ENCODE data around the gene EXOSC9.
A peak's percentile ranks its signal among the peaks of the same experiment; 100 is the strongest.

Gene EXOSC9

DNA sequence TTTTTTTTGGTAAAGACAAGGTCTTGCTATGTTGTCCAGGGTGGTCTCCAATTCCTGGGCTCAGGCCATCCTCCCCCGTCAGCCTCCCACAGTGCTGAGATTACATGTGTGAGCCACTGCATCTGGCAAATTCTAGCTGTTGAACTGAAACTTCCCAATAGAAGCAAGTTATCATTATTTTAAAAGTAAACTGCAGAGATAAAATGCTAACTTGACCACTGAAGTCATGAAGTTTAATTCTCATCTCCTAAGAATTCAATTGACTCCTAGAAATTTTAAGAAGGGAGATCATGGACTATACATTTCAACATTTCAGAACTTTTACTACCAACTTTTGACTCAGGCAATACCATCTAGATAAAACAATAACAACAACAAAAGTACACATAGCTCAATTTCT is 11.7 kb upstream of the EXOSC9 start:
- DNase-seq (ENCODE audit: low spot score), result no peak

DNA sequence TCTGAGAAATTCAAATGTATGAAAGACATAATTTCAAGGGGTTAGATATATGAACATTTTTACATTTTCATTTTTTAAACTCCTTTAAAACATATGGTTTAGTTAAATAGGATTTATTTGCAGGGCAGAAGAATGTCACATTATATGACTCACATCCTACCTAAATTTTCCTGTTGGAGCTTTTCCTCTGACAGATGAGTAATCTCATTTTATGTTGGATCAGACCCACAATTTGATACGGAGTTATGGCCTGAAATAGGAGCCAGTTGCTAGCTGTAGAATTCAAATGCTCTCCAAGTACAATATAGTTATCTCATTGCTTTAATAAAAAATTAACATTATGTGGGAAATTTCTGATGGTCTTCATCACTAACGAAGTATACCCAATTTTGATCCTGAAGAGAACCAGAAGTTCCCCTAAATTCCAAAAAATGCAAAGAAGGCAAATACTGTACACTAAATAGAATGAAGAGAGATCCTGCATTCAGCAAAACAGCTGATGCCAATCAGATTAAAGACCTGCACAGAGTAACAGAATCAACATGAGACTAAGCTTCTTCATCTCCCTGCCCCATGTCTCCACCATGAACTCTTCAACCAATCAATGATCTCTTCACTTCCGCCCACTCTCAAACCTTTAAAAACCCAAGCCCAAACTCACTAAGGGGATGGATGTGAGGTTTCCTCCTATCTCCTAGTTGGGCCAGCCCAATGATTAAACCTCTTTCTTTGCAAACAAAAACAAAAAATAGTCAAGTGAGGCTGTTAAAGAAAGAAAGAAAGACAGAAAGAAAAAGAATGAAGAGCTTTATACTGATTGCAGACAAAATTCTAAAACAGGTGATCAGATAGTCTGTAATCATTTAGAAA is 10.9 kb upstream of the EXOSC9 start:
- DNase-seq (ENCODE audit: low spot score), result no peak

DNA sequence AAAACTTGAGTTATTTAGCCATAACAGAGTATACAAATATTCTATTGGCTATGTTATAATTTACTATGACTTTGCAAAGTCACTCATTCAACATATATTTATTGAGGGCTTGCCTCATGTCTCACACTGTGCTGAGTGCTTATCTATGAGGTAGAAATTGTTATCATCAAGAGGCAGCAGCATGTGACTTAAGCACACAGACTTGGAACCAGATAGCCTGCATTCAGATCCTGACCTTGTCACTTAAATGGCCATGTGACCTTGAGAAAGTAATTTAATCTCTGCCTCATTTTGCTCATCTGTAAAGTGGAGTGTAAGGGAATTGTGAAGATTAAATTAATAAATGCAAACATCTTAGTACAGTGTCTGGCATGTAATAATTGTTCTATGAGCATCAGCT is 10.1 kb upstream of the EXOSC9 start:
- DNase-seq (ENCODE audit: low spot score), result no peak

DNA sequence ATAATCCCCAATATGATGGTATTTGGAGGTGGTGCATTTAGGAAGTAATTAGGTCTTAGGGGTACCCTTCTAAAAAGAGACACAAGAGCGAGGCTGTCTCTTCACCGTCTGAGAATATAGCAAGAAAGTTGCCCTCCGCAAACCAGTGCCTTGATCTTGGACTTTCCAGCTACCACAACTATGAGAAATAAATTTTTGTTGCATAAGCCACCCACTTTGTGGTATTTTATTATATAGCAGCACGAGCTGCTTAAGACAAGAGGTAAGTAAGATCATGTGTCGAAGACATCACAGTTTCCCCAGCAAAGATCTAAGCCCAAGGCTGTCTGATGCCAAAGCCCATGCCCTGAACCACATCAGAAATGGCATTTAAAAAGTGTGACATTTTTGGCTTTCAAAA is 9.6 kb upstream of the EXOSC9 start:
- no peak for DNase-seq (ENCODE audit: low spot score)

DNA sequence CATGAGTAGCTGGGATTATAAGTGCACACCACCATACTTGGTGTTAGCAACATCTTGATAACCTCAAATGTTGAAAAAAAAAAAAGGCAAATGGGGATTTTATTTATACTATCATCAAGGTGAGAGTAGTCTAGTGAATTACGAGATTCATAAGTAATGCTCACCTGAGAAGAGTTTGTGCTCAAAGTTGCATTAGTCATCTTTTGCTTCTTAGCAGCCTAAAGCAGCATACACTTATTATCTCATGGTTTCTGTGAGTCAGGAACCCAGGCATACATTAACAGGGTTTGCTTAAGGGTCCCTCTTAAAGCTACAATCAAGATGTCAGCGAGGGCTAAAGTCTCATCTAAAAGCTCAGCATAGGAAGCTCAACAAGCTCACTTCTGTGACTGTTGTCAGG is 8.2 kb upstream of the EXOSC9 start:
- no peak for DNase-seq (ENCODE audit: low spot score)

DNA sequence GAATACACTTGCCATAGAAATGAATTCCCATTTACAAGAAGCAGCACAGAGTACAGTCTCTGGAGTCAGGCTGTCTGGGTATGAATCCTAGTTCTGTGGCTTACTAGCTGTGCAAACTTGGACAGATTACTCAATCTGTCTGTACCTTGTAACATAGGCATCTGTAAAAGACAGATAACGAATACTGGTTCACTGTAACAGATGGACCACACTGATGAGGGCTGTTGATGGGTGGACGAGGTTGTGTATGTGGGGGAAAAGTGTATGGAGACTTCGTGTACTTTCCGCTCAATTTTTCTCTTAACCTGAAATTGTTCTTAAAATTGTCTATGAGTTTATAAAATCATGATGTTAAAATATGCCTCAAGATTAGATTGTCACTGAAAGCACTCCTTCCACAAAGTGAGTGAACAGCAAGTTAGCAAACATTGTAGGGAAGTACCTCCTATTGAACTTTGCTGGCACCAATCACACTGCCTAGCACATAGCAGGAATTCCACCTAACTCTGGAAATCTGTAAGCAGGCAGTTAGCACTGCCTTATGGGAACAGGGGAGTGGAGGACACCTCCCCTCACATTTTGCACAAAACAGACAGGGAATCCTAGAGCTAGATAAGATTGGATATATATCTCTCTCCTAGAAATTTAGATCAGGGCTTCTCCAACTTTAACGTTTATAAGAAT is 6.5 kb upstream of the EXOSC9 start:
- no peak for DNase-seq (ENCODE audit: low spot score)

DNA sequence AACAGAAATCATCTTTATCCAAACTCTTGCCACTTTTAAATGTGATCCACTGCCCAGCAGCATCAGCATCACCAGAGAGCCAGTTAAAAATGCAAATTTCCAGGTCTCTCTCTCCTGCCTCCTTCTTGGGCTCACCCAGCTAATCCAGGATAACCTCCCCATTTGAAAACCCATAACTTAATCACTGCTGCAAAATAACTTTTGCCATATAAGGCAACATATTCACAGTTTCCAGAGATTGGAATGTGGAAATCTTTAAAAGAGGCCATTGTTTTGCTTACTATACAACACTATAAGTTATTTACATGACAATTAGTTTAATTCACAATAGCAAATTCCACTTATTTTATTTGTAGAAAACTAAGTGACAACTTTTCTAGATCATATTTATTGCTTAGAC is 4.8 kb upstream of the EXOSC9 start:
- DNase-seq (ENCODE audit: low spot score), result no peak

DNA sequence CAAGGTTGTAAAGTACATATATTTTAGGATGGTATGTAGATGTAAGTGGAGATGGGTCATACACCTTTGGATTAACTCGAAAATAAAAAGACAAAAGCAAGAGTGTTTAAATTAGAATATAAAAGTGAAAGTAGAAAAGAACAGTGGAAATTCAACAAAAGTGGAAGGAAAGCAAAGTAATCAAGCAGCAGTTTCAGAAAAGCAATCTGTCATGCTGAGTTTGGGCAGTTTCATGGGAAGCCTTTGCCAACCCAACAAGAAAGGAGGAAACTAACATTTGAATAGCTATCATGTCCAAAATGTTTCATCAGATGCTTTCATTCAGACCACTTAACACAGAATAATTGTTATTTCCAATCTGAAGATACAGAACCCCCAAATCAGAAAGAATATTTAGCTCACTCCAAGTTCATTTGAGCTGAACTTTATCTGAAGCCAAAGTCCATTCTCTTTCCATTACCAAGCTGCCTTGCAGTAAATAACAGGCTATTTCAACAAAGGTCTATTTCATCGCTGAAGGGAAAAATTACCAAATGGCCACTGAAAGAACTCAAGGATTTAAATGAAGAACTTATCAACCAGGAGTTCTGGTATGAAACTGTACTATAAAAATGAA is 1.8 kb upstream of the EXOSC9 start:
- DNase-seq (ENCODE audit: low spot score), result no peak

DNA sequence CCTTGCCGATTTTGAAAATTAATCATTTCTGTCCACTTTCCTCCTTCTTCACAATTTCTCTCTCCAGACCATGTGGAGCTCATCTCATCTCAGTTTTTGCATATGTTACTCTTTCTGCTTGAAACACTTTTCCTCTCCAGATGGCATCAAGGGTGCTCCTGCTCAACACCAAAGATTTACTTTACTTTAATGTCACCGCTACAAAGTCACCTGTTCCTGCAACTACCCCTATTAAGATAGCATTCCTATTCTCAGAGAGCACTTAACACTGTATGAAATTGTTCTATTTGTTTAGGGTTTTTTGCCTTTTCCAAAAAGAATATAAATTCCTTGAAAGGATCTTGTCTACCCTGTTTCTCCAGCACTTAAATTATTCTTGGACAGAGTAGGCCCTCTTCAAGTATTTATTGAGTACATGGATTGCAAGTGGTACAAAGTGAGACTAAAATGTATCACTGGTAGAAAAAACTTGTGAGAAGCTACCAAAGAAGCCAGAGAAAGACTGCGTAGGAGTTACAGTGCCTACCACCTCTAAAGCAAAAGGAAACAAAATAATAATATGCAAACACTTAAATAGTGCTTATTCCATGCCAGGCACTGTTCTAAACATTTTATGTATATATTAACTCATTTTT is 1.1 kb upstream of the EXOSC9 start:
- DNase-seq (ENCODE audit: low spot score), result no peak

DNA sequence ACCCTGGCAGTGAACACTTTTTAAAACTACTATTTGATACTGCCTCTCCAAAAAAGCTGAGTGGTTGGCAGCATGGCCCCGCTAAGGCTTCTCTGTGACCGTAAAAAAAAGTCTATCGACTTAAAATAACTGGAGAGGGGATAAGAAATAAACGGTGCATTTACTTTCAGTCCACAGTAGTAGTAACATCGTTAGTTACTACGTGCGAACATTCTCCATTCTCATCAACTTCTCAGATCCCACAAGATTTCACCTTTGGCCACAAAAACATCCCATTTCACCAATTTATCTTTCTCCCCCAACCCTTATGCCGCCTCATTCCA is 524 bp upstream of the EXOSC9 start:
- DNase-seq (ENCODE audit: low spot score), result no peak

DNA sequence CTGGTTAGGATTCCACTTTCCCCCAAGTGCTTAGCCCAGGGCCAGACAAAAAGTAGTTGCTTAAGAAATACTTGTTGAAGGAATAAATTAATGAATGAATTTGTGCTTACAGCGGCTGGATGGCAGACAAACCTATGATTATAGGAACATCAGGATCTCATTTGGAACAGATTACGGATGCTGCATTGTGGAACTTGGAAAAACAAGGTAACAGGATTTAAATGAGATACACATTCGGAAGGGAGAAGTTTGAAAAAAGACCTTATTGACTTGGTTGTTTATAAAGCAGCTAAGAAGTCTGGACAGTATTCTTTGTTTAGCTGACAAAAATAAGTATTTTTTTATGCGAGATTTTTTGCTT is 572 bp downstream of the EXOSC9 start:
- DNase-seq (ENCODE audit: low spot score), result no peak

DNA sequence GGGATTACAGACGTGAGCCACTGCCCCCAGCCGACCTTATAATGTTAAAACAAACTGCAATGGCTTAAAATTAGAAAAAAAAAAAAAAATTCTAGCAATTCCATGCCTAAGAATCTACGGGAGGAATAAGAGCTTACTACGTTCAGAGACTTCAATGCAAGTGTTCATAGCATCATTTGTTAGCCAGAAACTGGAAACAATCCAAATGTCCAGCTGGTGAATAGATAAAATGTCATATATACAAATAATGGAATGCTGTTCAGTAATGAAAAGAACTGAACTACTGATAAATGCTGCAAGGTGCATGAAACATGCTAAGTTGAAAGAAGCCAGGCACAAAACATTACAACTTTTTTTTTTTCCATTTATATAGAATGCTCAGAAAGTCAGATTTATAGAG is 5.3 kb downstream of the EXOSC9 start:
- no peak for DNase-seq (ENCODE audit: low spot score)

DNA sequence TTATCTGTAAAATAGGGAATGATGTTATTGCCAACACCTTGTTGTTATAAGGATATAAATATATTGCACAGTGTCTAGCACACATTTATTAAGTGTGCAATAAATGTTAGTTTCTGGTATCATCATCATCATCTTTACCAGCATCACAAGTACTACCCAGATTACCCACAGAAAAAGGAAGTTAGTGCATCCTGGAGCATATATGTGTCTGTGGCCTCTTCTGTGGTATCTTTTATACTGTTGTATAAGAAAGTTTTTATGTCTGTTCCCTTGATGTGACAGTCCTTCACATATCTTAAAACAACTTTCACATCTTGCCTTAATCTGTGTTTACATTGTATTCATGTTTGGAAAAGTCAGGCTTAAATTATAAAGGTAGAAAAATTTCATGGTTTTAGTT is 10.0 kb downstream of the EXOSC9 start:
- DNase-seq (ENCODE audit: low spot score), result no peak

DNA sequence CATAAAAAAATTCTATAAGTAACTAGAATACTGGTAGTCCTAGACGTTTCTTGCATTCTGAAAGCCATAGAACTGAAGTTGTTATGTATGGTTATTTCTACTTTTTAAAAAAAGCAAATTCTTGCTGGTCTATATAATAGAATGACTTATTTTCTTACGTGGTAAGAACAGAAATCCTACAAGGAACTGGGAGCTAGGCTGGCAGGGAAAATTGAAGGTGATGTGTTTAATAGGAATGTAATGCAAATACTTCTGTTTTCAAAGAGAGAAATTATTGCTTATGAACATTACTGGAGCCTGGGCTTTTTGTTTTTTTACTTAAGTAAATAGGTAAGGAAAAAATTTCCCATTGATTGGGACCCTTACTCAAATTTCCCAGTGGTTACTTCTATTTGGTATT is 13.6 kb downstream of the EXOSC9 start:
- DNase-seq (ENCODE audit: low spot score), result no peak

DNA sequence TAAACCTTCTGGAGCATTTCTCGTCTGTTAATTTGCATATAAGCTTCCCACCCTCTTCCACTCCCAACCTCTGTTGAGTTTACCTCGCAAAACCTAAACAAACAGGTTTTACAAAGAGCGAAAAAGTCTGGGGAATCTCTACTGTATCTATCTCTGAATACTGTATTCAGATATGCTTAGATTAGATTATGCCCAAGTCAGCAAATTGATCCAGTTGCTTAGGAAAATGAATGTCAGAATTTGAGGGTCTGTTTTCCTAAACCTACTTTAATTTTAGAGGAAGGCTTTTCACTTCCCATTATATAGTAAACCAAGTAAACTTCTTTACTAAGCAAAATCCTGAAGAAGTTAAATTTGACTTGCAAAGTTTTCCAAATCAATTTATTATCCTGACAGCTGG is 15.9 kb downstream of the EXOSC9 start:
- DNase-seq (ENCODE audit: low spot score), result no peak

DNA sequence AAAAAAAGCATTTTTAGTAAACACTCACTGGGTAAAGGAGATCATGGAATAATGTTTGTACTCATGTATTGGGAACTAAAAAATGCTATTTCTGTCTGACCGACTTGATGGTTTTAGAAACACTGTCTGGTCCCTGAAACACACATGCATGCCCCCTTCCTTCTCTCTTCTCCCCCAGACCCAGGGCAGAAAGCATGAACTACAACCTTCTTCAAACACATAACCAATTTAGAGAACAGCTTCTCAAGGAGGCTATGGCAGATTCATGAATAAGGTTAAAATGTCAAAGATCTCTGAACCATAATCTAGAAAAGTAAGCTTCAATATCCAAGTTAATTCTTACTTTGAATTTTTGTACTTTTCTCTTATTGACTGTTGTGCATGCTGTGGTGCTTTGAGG is 16.6 kb downstream of the EXOSC9 start:
- no peak for DNase-seq (ENCODE audit: low spot score)

DNA sequence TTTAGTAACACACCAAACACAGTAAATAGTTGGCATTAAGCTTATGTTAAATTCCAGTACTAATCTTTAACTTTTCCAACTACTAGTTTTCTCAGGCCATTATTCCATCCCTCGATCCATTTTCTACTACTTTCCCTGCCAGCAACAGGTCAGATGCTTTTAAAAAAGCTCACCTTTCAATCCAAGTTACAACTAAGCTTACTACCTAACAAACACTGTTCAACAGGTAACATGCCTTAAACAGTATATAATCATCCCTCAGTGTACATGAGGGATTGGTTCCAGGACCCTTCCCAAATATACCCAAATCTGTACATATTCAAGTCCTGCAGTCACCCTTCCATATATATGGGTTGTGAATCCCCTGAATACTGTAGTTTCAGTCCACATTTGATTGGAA is 17.1 kb downstream of the EXOSC9 start:
- DNase-seq (ENCODE audit: low spot score), result no peak

DNA sequence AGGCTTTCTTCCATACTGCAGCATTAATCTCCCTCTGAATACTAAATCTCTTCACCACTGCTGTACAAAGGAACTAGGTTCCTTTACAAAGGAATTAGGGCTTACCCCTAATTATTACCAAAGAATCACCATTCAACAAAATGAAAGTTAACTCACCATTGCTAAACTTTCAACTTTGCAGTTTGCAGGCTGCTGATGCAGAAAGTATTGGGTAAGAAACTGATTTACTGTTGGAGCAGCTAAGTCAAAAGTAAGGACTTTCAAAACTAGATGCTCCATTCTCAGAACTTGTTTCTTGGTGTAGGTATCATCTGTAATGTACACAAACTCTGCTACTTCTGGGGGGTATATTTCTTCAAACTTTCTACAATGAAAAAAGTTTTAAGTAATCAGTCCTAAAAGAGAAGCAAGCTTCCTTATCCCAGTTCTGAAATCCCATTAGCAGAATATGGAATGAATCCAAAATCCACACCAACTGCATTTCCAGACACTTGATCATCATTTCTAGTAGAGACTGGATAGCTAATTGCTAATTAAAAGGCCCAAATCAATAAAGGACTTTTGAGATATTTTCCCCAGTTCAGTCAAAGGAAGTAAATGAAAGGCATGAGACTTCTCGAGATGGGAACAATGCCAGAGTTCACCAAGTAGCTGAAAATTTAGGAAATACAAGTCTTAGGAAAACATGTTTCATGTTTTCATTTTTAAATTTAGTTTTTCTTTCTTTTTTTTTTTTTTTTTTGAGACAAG is 18.3 kb downstream of the EXOSC9 start:
- DNase-seq (ENCODE audit: low spot score), result no peak

DNA sequence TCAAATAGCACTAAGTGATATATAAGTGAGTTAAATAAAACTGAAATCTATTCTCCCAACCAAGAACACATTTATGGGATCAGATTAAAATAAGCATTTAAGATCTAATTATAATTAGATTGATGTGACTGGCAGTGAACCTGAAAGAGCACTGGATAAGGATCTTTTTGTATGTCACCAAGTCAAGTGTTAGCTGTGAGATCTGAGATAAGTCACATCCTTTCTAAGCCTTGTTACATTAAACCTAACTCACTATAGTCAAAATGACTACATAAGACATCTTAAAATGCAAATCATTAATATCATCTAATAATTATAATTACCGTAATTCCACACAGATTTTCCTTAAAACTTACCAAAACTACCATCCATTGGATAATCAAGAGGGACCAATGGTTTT is 20.9 kb downstream of the EXOSC9 start:
- DNase-seq (ENCODE audit: low spot score), result no peak

DNA sequence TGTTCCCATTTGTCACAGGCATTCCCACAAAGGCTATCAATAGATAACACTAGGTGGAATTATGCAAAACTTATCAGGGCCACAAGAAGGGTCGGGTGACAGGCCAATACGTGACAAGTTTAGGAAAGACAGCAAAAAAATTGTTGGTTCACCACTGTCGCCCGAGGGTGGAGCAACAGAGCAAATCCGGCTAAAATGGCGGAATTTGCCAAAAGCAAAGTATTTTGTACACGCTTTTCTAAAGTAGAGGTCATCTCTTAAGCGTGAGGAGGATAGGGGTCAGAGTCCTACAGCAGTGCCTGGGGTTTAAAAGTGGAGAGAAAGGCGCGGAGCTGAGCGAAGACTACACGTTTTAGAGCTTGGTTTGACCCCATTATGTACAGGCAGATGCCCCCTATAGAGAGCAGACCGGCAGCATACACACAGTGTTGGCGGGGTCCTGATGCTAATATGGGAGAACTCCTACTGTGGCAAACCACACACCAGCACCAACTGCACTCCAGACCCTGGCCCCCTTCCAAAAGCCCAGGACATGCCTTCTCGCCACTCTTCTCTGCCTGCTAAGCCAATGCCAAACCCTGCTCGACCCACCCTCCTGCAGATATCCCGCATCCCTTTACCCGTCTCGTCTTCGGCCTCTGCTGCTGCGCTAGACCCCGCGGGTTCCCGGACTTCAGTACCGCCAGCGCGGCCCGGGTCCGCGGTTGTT is 21.8 kb downstream of the EXOSC9 start:
- DNase-seq (ENCODE audit: low spot score), result peak; percentile 8

DNA sequence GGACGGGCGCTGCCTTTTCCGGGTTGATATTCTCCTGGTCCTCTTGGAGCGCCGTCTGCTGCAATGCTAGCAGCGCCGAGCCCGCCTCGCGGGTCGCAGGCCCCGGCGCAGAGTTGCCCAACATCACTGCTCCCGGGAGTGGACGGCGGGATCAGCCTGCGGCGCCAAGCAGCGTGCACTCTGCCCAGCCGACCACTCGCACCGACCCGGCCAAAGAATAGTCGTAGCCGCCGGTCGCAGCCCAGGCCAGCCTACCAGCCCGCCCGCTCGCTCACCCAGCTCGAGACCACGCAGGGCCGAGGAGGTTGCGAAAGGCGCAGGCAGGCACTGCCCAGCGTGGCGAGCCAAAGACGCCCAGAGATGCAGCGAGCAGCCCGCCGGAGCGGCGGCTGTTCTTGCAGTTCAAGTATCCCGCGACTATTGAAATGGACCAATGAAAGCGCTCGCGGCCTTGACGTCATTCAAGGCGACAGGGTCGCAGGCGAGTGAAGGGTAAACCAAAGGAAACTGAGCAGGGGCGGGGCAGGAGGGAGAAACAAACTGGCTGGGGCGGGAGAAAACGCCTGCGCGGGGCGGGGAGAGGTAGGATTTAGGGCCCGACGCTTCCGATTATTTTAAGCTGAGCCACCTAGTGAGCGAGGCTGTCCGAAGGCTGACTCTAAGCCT is 22.5 kb downstream of the EXOSC9 start, which contains the start of gene CCNA2:
Gene CCNA2, minus strand, starts transcription at position 379 of the 666 bp plus-strand sequence. Its CDS starts 255 bp downstream, at position 124.
- DNase-seq (ENCODE audit: low spot score), result peak; percentile 97
